ENCODE measurements around the gene IMPA2. TPM values are rescaled to one million over a fixed set of nuclear protein-coding genes. Genes with fewer than 3 reads are reported as not detected.

Gene IMPA2
- total and polyA plus RNA-seq, 10 of the 15 experiments (the other 5 are each of a cell fraction or from before 2014, with no cell fraction given) = 0.24 to 21.0 (median 11.4) TPM

- H3K27me3 ChIP-seq (replicated peaks in 1 of 2; ENCODE audit: control insufficient read depth in 2 of 2, insufficient read depth in 2 of 2, low read length in 1 of 2) = no peaks in the 10 kb centered on the region
- no peak overlapping the region for H3K4me3 ChIP-seq
- no peaks in the 10 kb centered on the region for H4K20me1 ChIP-seq (ENCODE audit: control insufficient read depth, insufficient read depth)
- ChIA-PET POLR2A (no interaction called here), RAD21 (ENCODE audit: unreplicated experiment) (no interaction called here), SMC1A (ENCODE audit: uncharacterized antibody, unreplicated experiment) (no interaction called here), CTCF (no interaction called here)
- H2AFZ ChIP-seq (ENCODE audit: control insufficient read depth, low read depth, low read length) = no peak overlapping the region
- H3K9me3 ChIP-seq (replicated peaks; ENCODE audit: control insufficient read depth, insufficient read depth, low read length) = no peaks in the 10 kb centered on the region
- H3K36me3 ChIP-seq (ENCODE audit: control insufficient read depth in 2 of 2, insufficient read depth in 2 of 2, low read length in 1 of 2) = no peaks in the 10 kb centered on the region
- H3K27ac ChIP-seq (ENCODE audit: control insufficient read depth, insufficient read depth) = no peak overlapping the region
- intact Hi-C loops (cut with micrococcal nuclease; ENCODE audit: unreplicated experiment) (no loop called here), in situ Hi-C loops (cut with MboI) (no loop called here)
- H3K4me2 ChIP-seq (ENCODE audit: control insufficient read depth, insufficient read depth) = no peak overlapping the region
- BruUV-seq (replicated peaks) = no TSS peak
- ATAC-seq (no peak), DNase-seq (ENCODE audit: low read depth, low spot score) (no peak), FAIRE-seq (no peak)
- TF ChIP-seq BRCA1 (IDR thresholded peaks at IDR 0.05; ENCODE audit: low read depth, low read length) (no peak), ZNF274 (IDR thresholded peaks at IDR 0.05; ENCODE audit: insufficient read depth, insufficient read length) (no peak), FOXM1 (IDR thresholded peaks at IDR 0.05; ENCODE audit: low read depth, low read length) (no peak), IRF3 (IDR thresholded peaks at IDR 0.05) (no peak), HDAC6 (IDR thresholded peaks at IDR 0.05; ENCODE audit: unreplicated experiment) (no peak), TCF12 (IDR thresholded peaks at IDR 0.05; ENCODE audit: low read depth, low read length) (no peak), ZNF24 (IDR thresholded peaks at IDR 0.05) (no peak), WRNIP1 (IDR thresholded peaks at IDR 0.05; ENCODE audit: borderline replicate concordance, low read depth, low read length) (no peak), BCLAF1 (IDR thresholded peaks at IDR 0.05) (no peak), RAD51 (IDR thresholded peaks at IDR 0.05) (no peak), MTA2 (IDR thresholded peaks at IDR 0.05; ENCODE audit: low read depth) (no peak)
- TF ChIP-seq, protein P1, sequence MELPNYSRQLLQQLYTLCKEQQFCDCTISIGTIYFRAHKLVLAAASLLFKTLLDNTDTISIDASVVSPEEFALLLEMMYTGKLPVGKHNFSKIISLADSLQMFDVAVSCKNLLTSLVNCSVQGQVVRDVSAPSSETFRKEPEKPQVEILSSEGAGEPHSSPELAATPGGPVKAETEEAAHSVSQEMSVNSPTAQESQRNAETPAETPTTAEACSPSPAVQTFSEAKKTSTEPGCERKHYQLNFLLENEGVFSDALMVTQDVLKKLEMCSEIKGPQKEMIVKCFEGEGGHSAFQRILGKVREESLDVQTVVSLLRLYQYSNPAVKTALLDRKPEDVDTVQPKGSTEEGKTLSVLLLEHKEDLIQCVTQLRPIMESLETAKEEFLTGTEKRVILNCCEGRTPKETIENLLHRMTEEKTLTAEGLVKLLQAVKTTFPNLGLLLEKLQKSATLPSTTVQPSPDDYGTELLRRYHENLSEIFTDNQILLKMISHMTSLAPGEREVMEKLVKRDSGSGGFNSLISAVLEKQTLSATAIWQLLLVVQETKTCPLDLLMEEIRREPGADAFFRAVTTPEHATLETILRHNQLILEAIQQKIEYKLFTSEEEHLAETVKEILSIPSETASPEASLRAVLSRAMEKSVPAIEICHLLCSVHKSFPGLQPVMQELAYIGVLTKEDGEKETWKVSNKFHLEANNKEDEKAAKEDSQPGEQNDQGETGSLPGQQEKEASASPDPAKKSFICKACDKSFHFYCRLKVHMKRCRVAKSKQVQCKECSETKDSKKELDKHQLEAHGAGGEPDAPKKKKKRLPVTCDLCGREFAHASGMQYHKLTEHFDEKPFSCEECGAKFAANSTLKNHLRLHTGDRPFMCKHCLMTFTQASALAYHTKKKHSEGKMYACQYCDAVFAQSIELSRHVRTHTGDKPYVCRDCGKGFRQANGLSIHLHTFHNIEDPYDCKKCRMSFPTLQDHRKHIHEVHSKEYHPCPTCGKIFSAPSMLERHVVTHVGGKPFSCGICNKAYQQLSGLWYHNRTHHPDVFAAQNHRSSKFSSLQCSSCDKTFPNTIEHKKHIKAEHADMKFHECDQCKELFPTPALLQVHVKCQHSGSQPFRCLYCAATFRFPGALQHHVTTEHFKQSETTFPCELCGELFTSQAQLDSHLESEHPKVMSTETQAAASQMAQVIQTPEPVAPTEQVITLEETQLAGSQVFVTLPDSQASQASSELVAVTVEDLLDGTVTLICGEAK (IDR thresholded peaks at IDR 0.05; ENCODE audit: borderline replicate concordance) = no peak
- 36% methylated on average over 6 of the region's 6 CpGs for WGBS (ENCODE audit: insufficient coverage, insufficient replicate concordance, low lambda C conversion rate, missing lambda C conversion rate)
- H3K9ac ChIP-seq (ENCODE audit: control insufficient read depth, insufficient read depth, low read length) = no peak overlapping the region
- H3K4me1 ChIP-seq (ENCODE audit: control insufficient read depth, insufficient read depth, low read length) = no peaks in the 10 kb centered on the region
- H3K79me2 ChIP-seq (ENCODE audit: control insufficient read depth, insufficient read depth, low read length) = no peaks in the 10 kb centered on the region
Observed at GRCh38 chr18:12079491-12080237, 98.4 kb downstream of the IMPA2 start.

All from GM12878 (cell line).